ENCODE measurements around the gene PRDM16.

PRDM16 gene

DNA sequence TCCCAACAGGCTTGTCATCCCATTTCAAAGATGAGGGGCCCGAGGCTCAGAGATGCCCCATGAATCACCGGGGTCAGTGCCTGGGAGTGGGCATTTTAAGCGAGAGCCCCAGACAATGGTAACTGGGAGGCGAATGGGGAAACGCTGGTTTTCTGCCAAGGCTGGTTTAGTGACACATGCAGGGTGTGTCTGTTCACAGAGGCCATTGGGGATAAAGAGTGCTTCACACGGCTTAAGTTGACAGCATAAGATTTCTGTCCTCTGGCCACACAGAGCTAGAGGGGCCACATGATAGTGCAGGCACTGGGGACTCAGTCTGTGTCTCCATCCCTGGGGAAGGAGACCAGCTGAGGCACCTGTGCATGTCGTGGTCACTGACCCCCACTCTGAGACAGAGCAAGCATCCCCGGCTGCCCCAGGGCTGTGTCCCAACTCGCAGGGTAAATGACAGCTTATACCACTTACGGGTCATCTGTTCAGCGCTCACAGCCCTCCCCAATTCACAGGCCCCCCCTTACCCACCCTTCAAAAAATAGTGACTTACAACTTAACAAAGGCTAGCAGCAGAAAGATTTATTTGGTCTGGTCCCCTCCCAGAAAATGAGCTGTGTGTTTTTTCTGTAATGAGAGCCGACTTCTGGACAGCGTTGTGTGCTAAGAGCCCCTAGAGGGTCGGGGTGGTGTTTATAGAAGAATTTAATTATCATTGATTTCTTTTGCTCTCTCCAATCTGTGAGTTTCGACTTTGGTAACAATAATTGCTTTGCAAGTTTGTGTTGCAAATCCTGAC lies 350.6 kb downstream of the PRDM16 start:
- POLR2A ChIA-PET = interaction anchor here (0.6 to 1.6 kb wide), 3 partner anchors 17 to 284 kb away, joined by 3 to 4 read pairs (median 4); no protein-coding TSS in a partner anchor
- Histone ChIP-seq H3K27ac (ENCODE audit: extremely low read depth, low read depth, low read length) (peak overlapping the region; percentile 96), H3K4me3 (ENCODE audit: low read depth, low read length) (no peak overlapping the region), H3K9me3 (ENCODE audit: control insufficient read depth, insufficient read depth, low read depth, low read length) (no peaks in the 10 kb centered on the region), H3K36me3 (ENCODE audit: control insufficient read depth in 2 of 2, insufficient read depth in 1 of 2, low read length in 2 of 2) (peaks cover 0 to 25% of the 10 kb centered on the region in 2 experiments; a peak in 1 of 3 replicates), H3K4me1 (ENCODE audit: control insufficient read depth, insufficient read depth, low read length) (peaks cover 20% of the 10 kb centered on the region)
- CTCF ChIA-PET = interaction anchor here (0.5 to 0.8 kb wide), 5 partner anchors 16 to 561 kb away, joined by 3 to 5 read pairs (median 4); no protein-coding TSS in a partner anchor
- TF ChIP-seq GLIS1 (tag by site-specific recombination; IDR thresholded peaks at IDR 0.05) (no peak), ZNF837 (tag by site-specific recombination; IDR thresholded peaks at IDR 0.05) (no peak), KLF7 (tag by site-specific recombination; IDR thresholded peaks at IDR 0.05; ENCODE audit: borderline replicate concordance) (peak; percentile 75; the same call in 1 of the 2 replicates), ZIC2 (tag by site-specific recombination; IDR thresholded peaks at IDR 0.05) (no peak), SP2 (tag by site-specific recombination; IDR thresholded peaks at IDR 0.05) (no peak), ZNF341 (tag by site-specific recombination; IDR thresholded peaks at IDR 0.05; ENCODE audit: low read depth) (peak; percentile 31; the same call in 1 of the 2 replicates), ZNF658 (tag by site-specific recombination; IDR thresholded peaks at IDR 0.05) (no peak), ZSCAN30 (tag by site-specific recombination; IDR thresholded peaks at IDR 0.05) (peak; percentile 46), ZNF624 (tag by site-specific recombination; IDR thresholded peaks at IDR 0.05) (no peak), ZNF768 (tag by site-specific recombination; IDR thresholded peaks at IDR 0.05) (no peak), ZNF585B (tag by site-specific recombination; IDR thresholded peaks at IDR 0.05) (no peak), OSR2 (tag by site-specific recombination; IDR thresholded peaks at IDR 0.05) (peak; percentile 96), ZNF777 (tag by site-specific recombination; IDR thresholded peaks at IDR 0.05; ENCODE audit: borderline replicate concordance) (no peak), ZNF266 (tag by site-specific recombination; IDR thresholded peaks at IDR 0.05; ENCODE audit: low read depth) (no peak), ZNF175 (tag by site-specific recombination; IDR thresholded peaks at IDR 0.05) (no peak), KLF16 (tag by site-specific recombination; IDR thresholded peaks at IDR 0.05) (no peak), BCL11A (tag by site-specific recombination; IDR thresholded peaks at IDR 0.05; ENCODE audit: low read depth) (no peak), ZXDB (tag by site-specific recombination; IDR thresholded peaks at IDR 0.05) (peak; percentile 82), ZNF211 (tag by site-specific recombination; IDR thresholded peaks at IDR 0.05; ENCODE audit: low read depth) (no peak), ZNF391 (tag by site-specific recombination; IDR thresholded peaks at IDR 0.05; ENCODE audit: borderline replicate concordance, low read depth) (no peak), ZNF610 (tag by site-specific recombination; IDR thresholded peaks at IDR 0.05; ENCODE audit: borderline replicate concordance) (peak; percentile 62; the same call in 1 of the 2 replicates), GLI4 (tag by site-specific recombination; IDR thresholded peaks at IDR 0.05) (no peak)
- TF ChIP-seq, protein P1, sequence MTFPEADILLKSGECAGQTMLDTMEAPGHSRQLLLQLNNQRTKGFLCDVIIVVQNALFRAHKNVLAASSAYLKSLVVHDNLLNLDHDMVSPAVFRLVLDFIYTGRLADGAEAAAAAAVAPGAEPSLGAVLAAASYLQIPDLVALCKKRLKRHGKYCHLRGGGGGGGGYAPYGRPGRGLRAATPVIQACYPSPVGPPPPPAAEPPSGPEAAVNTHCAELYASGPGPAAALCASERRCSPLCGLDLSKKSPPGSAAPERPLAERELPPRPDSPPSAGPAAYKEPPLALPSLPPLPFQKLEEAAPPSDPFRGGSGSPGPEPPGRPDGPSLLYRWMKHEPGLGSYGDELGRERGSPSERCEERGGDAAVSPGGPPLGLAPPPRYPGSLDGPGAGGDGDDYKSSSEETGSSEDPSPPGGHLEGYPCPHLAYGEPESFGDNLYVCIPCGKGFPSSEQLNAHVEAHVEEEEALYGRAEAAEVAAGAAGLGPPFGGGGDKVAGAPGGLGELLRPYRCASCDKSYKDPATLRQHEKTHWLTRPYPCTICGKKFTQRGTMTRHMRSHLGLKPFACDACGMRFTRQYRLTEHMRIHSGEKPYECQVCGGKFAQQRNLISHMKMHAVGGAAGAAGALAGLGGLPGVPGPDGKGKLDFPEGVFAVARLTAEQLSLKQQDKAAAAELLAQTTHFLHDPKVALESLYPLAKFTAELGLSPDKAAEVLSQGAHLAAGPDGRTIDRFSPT (tag by site-specific recombination; IDR thresholded peaks at IDR 0.05) = no peak
- TF ChIP-seq, protein P2, sequence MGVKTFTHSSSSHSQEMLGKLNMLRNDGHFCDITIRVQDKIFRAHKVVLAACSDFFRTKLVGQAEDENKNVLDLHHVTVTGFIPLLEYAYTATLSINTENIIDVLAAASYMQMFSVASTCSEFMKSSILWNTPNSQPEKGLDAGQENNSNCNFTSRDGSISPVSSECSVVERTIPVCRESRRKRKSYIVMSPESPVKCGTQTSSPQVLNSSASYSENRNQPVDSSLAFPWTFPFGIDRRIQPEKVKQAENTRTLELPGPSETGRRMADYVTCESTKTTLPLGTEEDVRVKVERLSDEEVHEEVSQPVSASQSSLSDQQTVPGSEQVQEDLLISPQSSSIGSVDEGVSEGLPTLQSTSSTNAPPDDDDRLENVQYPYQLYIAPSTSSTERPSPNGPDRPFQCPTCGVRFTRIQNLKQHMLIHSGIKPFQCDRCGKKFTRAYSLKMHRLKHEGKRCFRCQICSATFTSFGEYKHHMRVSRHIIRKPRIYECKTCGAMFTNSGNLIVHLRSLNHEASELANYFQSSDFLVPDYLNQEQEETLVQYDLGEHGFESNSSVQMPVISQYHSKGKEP (tag by site-specific recombination; IDR thresholded peaks at IDR 0.05) = peak; percentile 84
- TF ChIP-seq, protein P3, sequence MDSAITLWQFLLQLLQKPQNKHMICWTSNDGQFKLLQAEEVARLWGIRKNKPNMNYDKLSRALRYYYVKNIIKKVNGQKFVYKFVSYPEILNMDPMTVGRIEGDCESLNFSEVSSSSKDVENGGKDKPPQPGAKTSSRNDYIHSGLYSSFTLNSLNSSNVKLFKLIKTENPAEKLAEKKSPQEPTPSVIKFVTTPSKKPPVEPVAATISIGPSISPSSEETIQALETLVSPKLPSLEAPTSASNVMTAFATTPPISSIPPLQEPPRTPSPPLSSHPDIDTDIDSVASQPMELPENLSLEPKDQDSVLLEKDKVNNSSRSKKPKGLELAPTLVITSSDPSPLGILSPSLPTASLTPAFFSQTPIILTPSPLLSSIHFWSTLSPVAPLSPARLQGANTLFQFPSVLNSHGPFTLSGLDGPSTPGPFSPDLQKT (IDR thresholded peaks at IDR 0.05; ENCODE audit: borderline replicate concordance, low read depth, low read length) = no peak
- TF ChIP-seq, protein P4, sequence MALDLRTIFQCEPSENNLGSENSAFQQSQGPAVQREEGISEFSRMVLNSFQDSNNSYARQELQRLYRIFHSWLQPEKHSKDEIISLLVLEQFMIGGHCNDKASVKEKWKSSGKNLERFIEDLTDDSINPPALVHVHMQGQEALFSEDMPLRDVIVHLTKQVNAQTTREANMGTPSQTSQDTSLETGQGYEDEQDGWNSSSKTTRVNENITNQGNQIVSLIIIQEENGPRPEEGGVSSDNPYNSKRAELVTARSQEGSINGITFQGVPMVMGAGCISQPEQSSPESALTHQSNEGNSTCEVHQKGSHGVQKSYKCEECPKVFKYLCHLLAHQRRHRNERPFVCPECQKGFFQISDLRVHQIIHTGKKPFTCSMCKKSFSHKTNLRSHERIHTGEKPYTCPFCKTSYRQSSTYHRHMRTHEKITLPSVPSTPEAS (tag by site-specific recombination; IDR thresholded peaks at IDR 0.05) = peak; percentile 34; the same call in 1 of the 2 replicates
- TF ChIP-seq, protein P5, sequence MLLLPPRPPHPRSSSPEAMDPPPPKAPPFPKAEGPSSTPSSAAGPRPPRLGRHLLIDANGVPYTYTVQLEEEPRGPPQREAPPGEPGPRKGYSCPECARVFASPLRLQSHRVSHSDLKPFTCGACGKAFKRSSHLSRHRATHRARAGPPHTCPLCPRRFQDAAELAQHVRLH (tag by site-specific recombination; IDR thresholded peaks at IDR 0.05) = peak; percentile 65; the same call in 1 of the 2 replicates
- TF ChIP-seq, protein P6, sequence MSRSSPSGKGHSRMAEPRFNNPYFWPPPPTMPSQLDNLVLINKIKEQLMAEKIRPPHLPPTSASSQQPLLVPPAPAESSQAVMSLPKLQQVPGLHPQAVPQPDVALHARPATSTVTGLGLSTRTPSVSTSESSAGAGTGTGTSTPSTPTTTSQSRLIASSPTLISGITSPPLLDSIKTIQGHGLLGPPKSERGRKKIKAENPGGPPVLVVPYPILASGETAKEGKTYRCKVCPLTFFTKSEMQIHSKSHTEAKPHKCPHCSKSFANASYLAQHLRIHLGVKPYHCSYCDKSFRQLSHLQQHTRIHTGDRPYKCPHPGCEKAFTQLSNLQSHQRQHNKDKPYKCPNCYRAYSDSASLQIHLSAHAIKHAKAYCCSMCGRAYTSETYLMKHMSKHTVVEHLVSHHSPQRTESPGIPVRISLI (tag by site-specific recombination; IDR thresholded peaks at IDR 0.05) = no peak
